Medulla oblongata (tissue), 1 donor: ENCODE data around the gene CMC1.
"Not testable (repeated sequence)": the region's sequence is repeated elsewhere in the genome, so short reads cannot be mapped to it uniquely, and the experiment has no call there.

ENCODE experiments used
- DNase-seq: peaks from one replicate; pipeline ENCODE4 v3.0.0-alpha.2; 2015; ENCODE audit errors: extremely low spot score

CMC1 gene, protein sequence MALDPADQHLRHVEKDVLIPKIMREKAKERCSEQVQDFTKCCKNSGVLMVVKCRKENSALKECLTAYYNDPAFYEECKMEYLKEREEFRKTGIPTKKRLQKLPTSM

DNA sequence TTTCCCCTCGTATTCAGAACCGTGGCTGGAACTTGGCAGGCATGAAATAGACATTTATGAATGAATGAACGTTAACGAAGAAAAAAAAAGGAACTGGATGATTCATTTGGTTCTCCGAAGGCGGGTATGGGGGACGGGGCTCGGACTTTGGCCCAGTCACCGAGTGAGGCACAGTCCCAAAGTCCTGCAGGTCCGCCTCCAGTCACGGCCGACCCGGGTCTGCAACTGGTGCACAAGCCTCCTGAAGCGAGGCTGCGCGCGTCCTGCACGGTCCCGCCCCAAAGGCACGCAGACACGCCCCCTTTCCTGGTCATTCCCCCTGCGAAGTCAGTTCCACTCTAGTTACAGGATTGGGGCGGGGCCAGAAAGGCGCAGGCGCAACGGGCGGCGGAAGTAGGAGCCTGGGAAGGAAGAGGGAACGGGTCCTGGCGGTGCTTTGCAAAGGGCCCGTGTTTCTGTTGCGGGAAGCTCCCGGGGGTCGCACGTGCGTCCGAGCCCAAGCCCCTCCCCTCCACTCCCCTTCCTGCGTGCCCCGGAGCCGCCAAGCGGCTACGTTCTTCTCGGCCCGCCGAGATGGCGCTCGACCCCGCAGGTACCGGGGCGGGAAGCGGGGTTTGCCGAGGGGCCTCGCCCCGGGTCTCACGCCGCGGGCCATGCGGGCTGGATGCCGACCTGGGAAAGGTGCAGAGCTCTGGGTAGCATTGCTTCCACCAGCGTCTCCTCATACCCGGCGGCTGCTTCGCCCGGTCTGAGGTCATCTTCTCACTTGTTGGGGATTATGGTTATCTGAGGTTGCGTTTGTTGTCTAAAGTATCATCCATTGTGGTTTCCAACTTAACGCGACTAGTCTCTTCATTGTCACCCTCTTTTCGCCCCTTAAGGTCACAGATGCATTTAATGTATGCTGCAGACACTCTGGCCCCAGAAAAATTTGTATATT lies at the start of gene CMC1:
Gene CMC1, plus strand, starts transcription at position 399 of the 940 bp plus-strand sequence. Its CDS starts 175 bp downstream, at position 574.
- peak; percentile 98 for DNase-seq

DNA sequence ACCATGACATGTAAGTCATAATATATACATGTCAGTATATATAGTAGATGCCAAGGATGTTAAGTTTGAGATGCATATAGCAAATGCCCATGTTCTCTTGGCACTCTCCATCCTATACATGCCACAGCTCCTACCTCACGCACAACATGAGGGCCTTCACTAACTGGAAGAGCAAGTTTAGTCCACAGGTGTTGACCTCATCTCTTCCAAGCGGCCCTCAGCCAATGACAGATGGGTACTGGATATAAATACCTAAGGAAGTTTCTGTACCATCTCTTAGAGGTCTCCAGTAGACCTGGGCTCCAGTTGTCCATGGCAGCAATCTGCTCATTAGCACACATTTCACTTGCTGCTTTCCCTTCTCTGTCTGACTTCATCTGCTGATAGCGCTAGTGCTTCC lies 43.3 kb upstream of the CMC1 start:
- no peak for DNase-seq

DNA sequence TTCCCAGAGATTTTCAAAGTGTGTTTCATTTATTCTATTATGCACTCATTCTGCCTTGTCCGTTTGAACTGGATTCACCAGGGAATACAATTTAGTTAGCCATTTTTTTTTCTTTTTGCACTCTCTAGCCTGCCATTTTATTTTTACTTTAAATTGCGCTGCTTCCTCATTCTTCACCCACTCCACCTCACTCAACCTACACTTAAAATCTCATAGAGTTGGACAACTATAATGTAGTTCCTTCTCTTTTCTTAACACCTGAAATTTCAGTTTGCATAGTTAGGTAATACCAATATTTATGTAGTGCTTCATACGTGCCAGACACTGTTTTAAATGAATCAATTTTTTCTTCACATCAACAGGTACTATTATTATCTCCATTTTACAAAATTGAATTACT lies 42.4 kb upstream of the CMC1 start:
- DNase-seq: no peak

DNA sequence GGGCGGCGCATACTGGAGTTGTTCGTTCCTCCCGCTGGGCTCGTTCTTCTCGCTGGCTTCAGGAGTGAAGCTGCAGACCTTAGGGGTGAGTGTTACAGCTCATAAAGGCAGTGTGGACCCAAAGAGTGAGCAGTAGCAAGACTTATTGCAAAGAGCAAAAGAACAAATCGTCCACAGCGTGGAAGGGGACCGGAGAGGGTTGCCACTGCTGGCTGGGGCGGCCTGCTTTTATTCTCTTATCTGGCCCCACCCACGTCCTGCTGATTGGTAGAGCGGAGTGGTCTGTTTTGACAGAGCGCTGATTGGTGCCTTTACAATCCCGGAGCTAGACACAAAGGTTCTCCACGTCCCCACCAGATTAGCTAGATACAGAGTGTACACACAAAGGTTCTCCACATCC lies 41.8 kb upstream of the CMC1 start:
- DNase-seq: not testable (repeated sequence)

DNA sequence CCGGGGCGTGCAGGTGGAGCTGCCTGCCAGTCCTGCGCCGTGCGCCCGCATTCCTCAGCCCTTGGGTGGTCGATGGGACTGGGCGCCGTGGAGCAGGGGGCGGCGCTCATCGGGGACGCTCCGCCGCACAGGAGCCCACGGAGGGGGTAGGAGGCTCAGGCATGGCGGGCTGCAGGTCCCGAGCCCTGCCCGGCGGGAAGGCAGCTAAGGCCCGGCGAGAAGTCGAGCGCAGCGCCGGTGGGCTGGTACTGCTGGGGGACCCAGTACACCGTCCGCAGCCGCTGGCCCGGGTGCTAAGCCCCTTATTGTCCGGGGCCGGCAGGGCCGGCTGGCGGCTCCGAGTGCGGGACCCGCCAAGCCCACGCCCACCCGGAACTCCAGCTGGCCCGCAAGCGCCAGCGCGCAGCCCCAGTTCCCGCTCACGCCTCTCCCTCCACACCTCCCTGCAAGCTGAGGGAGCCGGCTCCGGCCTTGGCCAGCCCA lies 41.0 kb upstream of the CMC1 start:
- not testable (repeated sequence) for DNase-seq

DNA sequence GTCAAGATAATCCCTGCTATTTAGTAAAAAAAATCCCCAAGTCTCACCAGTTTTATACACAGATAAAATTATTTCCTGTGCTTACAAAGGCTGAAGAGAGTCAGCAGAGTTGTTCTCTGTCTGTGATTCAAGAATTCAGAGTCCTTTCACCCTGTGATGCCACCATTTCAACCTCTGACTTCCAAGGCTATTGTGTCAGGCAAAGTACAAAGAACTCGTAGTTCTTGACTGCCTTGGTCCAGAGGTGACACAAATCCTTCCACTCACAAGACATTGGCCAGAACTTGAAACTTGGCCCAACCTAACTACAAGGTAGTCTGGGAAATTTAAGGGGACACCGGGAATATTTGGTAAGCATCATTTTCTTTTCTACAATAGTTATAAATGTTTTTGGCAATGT lies 34.9 kb upstream of the CMC1 start:
- no peak for DNase-seq

DNA sequence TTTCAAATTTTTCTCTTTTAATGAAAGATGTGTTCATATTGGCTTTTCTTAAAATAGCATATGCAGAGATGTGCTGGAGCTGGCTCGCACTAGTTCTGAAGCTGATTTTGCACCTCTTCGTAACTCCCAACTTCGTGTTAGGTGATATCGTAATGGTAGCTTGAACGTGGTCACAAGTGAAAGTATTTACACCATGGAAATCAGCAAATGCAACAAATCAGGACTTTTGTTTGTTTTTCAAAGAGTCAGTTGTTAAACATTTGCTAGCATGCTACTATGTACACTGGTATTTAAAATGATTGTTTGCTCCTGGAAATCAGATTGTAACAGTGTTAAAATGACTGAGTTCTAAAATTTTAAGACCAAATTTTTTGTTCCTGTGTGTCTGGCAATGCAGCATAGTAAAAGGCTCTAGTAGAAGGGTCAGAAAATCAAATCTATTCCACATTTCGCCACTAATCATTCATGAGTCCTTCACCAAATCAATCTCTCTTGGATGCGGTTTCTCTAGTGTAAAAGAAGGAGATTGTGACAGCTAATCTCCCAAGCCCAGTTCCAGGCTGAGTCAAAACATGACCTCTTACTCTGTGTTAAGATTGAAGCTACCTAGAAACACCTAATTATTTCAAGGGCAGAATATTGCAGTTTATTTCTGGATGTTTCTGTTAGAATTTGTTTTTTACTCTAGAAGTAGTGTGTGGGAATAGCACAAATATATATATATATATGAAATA lies 34.3 kb upstream of the CMC1 start:
- no peak for DNase-seq

DNA sequence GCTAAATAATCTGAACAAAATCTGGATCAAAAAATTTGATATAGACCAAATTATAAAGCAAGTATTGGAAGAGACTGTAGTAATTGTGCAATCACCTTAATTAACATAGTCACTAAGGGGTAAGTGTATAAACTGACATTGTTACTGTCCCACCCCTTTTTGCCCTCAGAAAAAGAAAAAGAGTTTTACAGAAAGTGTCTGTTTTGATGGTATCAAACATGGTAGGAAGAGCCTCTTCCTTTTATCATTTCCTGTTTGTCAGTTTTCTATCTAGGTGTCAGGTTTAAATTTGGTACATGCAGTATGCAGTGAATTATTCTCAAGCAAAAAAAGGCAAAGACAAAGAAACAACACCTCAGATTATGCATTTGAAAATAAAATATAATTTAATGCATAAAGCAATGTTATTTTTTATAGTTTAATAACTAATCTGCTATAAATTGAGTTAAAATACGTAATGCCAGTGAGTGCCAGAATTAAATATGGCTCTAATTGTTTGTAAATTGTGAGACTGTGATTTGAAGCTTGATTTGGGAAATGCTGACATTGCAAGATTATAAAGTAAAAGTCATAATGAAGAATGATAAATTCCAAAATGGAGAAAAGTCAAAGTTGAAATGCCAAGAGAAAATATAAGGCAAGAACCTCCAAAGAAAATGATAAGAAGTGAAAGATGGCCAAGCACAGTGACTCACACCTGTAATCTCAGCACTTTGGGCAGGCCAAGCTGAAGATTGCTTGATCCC lies 30.3 kb upstream of the CMC1 start:
- DNase-seq: no peak

DNA sequence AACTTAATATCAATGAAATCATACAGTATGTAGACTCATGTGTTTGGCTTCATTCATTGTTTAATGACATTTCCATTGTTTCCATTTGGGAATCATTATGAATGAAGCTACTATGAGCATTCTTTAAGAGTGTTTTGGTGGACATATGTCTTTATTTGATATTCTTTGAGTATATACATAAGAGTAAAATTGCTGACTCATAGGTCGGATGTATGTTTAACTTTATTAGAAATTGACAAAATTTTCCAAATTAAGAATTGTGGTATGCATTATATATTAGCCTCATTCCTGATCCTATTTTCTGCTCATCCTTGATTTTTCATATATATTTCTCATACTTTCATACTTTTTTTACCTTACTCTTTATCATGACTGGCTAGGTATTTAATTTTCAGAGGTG lies 28.7 kb upstream of the CMC1 start:
- no peak for DNase-seq

DNA sequence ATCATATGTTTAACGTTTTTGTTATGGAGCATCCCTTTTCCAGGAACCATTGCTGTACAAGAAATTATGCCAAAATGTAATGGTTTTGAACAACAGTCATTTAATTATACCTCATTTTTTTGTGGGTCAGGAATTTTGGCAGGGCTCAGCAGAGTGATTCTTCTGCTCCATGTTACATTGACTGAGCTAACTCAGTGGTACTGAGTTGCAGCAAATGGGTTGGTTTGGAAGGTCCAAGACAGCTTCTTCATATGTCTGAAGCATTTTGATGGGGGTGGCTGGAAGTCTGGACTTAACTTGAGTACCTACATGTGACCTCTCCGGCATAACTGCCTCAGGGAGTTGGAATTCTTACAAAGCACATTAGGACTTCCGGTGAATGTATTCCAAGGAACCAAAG lies 26.0 kb upstream of the CMC1 start:
- DNase-seq: no peak

DNA sequence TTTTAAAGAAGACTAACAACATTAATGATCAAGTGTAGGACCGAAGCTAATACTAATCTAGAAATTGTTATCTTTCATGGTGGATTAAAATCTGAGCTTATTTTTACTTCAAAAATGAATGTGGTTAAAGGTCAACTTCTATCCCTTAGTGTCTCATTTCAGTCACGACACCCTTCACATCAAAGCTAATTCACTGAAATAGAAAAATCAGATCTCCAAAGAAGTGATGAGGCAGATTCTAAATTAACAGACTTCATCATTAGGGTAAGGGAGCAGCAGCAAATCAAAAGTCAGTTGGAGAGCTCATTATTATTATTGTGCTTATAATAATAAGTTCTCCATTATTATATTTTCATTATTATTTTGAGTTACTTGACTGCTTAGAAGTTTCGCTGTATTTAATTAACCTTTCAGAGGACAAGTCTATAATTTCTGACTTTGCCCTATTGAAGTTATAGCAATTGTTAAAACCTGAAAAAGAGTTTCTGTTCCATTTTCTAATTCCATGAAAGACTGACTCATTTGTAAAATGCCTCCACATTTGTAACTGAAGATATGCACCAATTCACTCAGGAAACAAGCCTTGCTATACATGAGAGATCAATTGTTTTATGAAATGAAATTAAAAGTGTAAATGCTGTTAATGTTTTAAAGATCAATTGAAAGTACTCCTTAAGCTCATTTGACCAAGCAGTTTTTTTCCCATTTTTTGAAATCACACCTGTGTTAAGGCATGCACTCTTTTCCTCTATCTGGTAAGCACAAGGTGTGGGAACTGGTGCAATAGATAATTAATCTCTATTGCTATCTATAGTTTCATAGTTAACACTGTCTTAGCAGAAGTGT lies 23.1 kb upstream of the CMC1 start:
- no peak for DNase-seq

DNA sequence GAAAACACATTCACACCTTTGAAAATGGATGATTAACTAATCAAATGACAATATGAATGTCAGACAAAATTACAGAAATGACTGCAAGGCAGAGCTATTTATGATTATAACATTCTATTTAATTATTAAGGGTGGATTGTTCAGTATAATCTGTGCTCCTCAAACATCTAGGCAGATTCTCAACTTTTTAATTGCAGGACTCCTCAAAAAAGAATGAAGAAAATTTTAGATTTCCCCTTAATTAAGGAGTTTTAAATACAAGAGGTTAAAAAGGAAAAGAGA lies 22.6 kb upstream of the CMC1 start:
- DNase-seq: no peak

DNA sequence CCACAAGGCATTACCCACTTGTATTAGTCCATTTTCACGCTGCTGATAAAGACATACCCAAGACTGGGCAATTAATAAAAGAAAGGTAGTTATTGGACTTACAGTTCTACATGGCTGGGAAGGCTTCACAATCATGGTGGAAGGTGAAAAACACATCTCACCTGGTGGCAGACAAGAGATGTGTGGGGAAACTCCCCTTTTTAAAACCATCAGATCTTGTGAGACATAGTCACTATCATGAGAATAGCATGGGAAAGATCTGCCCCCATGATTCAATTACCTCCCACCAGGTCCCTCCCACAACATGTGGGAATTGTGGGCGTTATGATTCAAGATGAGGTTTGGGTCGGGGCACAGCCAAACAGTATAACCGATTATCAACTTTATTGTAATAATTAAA lies 17.0 kb upstream of the CMC1 start:
- DNase-seq: no peak

DNA sequence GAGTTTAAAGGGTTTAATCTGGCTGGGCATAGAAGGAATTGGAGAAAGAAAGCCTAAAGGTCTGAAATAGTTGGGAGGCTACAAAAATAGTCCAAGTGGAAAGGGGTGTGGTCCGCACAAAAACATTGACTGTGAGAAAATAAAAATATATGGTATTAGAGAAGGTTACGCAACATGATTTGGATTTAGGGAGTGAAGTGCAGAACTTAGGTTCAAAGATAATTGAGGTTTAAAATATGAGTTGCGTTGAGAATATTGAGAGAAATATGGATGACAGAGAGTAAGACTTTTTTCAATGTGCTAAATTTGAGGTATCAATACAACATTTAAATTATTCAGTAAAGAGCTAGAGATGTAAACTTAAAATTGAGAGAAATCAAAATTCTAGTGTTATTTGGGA lies 15.4 kb upstream of the CMC1 start:
- no peak for DNase-seq

DNA sequence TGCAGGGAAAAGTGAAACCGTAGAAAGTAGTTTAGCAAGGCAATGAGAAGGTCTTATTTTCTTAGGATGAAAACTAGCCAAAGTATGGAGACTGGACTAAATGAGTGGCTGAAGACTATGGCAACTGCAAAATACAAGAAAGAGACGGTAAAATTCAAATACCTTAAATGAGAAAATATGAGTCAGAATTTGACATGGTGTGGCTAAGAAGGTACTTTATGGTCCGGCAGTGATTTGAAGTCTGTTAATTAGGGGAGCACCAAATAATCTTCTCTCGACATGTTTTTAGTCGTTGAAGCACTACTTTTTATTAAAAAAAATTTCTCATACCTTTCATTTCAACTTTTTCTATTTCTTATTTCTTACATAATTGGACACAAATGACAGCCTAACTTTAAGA lies 12.8 kb upstream of the CMC1 start:
- no peak for DNase-seq

DNA sequence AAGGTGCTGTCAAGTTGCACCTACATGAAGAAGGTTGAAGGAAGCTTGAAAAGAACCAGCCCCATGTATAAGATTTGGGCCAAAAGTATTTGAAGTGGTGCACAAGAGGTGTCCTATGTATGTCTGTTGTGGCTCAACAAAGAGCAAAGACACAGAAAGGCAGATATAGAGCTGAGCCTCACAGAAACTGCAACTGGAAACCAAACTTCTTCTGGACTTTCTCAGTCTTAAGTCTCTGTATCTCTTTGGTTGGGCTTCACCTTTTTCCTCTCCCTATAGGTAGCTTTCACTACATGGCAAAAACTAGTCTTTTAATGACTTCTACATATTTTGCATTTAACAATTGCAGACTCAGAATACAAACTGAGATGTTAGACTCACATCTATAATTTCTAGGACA lies 8.8 kb upstream of the CMC1 start:
- no peak for DNase-seq

DNA sequence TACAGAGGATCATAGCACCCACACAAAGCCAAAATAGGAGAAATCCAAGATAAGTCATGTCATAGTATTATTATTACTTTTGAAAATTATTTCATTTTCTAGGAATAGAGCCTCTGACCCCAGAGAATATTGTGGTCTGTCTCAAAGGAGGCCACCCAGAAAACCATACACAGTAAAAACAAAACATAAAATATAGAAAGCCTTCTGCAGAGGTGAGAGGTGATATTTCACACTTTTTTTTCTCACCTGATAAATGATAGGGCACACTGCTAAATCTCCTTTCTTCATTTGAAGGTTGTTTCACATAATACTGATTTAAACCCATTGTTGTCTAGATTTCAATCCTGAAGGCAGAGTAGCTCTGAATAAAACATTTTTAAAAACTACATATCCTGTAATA lies 7.0 kb upstream of the CMC1 start:
- DNase-seq: no peak

DNA sequence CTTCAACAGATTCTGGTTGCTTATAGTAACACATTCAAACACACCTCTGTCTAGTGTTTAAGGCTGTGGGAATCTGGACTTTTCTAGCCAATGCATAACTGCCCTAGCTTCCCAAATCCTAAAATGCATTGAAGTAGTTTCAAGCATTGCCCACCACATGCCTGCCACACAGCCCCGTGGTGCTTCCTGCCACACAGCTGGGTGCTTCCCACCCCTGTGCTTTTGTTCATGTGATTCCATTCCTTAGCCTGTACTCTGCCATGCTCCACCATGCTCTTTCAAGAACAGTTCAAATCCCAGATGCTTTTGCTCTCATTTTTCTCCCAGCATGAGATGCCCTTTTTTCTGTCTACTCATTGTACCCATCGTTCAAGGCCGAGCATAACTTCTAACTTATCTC lies 2.3 kb upstream of the CMC1 start:
- no peak for DNase-seq

DNA sequence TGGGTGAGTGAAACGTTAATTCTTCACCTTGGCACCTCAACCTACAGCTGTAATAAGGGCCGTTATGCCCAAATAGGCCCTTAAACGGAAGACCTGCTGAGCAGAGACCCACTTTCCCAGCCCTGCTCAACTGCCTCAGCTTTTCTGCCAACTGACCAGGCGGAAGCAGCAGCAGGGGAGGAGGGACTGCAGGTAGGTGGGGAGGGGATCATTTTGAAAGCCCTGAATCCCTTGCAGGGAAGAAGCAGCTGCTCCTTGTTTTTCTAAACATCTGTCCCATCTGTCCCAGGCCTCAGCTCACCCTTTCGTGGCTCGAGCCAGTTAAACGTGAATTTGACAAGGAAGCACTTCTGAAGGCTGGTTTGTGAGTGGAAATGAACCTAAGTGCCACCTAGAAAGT lies 978 bp upstream of the CMC1 start:
- peak; percentile 11 for DNase-seq

DNA sequence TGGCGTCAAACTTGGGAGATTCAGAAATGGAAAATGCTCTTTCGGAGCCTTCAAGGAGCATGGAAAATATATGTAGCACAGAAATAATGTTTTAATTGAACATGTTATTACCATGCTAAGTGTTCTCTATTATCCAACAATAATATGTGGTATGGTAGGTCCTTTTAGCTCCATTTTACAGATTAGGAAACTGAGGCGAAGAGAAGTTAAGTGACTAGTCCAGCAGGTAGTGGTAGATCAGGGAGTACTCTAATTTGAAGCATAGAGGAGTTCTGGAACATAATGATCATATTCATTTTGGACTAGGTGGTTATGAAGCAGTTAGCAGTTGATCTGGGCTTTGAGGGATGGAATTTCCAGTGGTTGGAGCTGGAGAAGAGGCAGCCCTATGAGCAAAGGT lies 1.1 kb downstream of the CMC1 start:
- DNase-seq: no peak

DNA sequence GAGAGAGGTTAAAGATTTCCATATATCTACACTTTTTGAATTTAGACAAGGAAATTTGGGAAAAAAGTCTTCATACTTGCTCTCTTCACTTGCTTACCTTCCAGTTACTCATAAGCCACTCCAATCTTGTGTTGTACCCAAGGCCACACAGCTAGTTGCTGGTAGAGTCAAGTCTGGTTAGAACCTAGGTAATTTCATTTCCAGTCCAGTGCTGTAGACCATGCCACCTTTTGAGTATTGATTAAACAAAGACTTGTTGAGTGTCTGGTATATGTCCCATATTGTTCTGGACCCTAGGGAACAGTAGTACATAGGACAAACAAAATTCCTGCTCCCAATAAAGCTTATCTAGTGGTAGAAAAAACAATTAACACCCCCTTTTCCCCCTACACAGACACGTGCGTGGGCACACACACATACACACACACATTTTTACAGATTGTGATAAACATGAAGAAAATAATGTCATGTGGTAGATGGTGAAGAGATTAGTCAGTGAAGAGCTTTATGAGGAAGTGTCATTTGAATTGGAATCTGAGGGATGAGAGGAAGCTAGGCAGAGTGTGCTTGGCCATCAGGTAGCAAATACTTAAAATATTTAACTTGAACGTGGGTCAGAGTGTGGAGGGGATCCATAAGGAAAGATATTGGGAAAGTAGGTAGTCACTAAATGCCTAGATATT lies 2.1 kb downstream of the CMC1 start:
- no peak for DNase-seq
